HS-27A (cell line): ENCODE results near the gene KRT25.
"Not testable (repeated sequence)": the region's sequence is repeated elsewhere in the genome, so short reads cannot be mapped to it uniquely, and the experiment has no call there.

ENCODE experiments used
- DNase-seq: peaks from one replicate; pipeline ENCODE4 v3.0.0-alpha.2; 2012; ENCODE audit warnings: low read depth, missing footprints

KRT25 gene

GRCh38 chr17:40751065-40751464, 4.1 kb downstream of the KRT25 start:
- no peak for DNase-seq

- no peak for DNase-seq
Observed at GRCh38 chr17:40750391-40750790, 4.7 kb downstream of the KRT25 start.

GRCh38 chr17:40748666-40749065, 6.5 kb downstream of the KRT25 start:
- DNase-seq = not testable (repeated sequence)

GRCh38 chr17:40738553-40738952, 16.6 kb downstream of the KRT25 start:
- no peak for DNase-seq

GRCh38 chr17:40735016-40735415, 20.1 kb downstream of the KRT25 start:
- no peak for DNase-seq

- no peak for DNase-seq
Observed at GRCh38 chr17:40734018-40734417, 21.1 kb downstream of the KRT25 start.

GRCh38 chr17:40730970-40731369, 24.2 kb downstream of the KRT25 start:
- no peak for DNase-seq

GRCh38 chr17:40727447-40728231, 27.5 kb downstream of the KRT25 start:
- DNase-seq = no peak

- DNase-seq = no peak
Observed at GRCh38 chr17:40726919-40727318, 28.2 kb downstream of the KRT25 start.

- DNase-seq = no peak
Observed at GRCh38 chr17:40724656-40725055, 30.5 kb downstream of the KRT25 start.

GRCh38 chr17:40722241-40722640, 32.9 kb downstream of the KRT25 start:
- no peak for DNase-seq

GRCh38 chr17:40720899-40721298, 34.2 kb downstream of the KRT25 start:
- no peak for DNase-seq

GRCh38 chr17:40718930-40719329, 36.2 kb downstream of the KRT25 start:
- no peak for DNase-seq

- no peak for DNase-seq
Observed at GRCh38 chr17:40717776-40718175, 37.4 kb downstream of the KRT25 start.

GRCh38 chr17:40714473-40714872, 40.7 kb downstream of the KRT25 start:
- no peak for DNase-seq

- no peak for DNase-seq
Observed at GRCh38 chr17:40707745-40708144, 47.4 kb downstream of the KRT25 start.

GRCh38 chr17:40705584-40705983, 49.5 kb downstream of the KRT25 start:
- DNase-seq = no peak

- DNase-seq = no peak
Observed at GRCh38 chr17:40703652-40704051, 51.5 kb downstream of the KRT25 start, which contains the start of gene KRT24. Gene KRT24 (minus strand): TSS chr17:40703752. CDS start chr17:40703693, 59 bp downstream.

GRCh38 chr17:40702271-40702670, 52.9 kb downstream of the KRT25 start:
- no peak for DNase-seq

- no peak for DNase-seq
Observed at GRCh38 chr17:40699853-40700252, 55.3 kb downstream of the KRT25 start.

- DNase-seq = no peak
Observed at GRCh38 chr17:40699371-40699770, 55.8 kb downstream of the KRT25 start.
